ENCODE results near the gene PLEKHM1.

- TF ChIP-seq CTCF (IDR thresholded peaks at IDR 0.05): no peak
- TF ChIP-seq POLR2AphosphoS5 (IDR thresholded peaks at IDR 0.05; ENCODE audit: low read depth, low read length): no peak
- TF ChIP-seq SIN3A (IDR thresholded peaks at IDR 0.05; ENCODE audit: borderline replicate concordance, insufficient read depth, low read depth, low read length): no peak
Measured at GRCh38 chr17:45411348-45412105, 79.0 kb downstream of the PLEKHM1 start.

All from Panc1 (cell line).